GM19328 (cell line): ENCODE results near the gene ATP5F1E.
A peak's percentile ranks its signal among the peaks of the same experiment; 100 is the strongest.

ENCODE experiments used
- ATAC-seq: cut with Tn5 transposase; IDR thresholded peaks from one replicate; pipeline ENCODE4 v1.9.1; 2021; ENCODE audit warnings: mild to moderate bottlenecking, moderate library complexity; ENCODE audit not compliant: unreplicated experiment

Gene ATP5F1E

GRCh38 chr20:59032023-59032712, at the start of gene ATP5F1E:
ATP5F1E (minus strand) TSS chr20:59032335; CDS start chr20:59032251, 84 bp downstream.
- peak; percentile 96 for ATAC-seq

GRCh38 chr20:59081036-59081435, 48.9 kb upstream of the ATP5F1E start:
- no peak for ATAC-seq

- no peak for ATAC-seq
These were observed 46.1 kb upstream of the ATP5F1E start for GRCh38 chr20:59078231-59078630.

DNA sequence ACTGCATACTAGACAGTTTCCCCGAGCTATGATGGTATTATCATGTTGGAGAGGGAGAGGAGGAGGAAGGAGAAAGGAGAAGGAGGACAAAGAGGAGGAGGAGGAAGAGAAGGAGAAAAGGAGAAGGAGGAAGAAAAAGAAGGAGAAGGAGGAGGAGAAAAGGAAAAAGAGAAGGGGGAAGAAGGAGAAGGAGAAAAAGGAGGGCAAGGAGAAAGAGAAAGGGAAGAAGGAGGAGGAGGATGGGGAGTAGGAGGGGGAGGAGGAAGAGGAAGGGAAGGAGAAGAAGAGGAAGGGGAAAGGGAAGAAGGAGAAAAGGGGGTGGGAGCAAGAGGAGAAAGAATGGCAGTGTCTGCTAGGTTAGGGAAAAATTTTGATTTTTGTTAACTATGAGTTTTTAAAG, 45.6 kb upstream of the ATP5F1E start:
- no peak for ATAC-seq

GRCh38 chr20:59075934-59076508, 43.9 kb upstream of the ATP5F1E start:
- ATAC-seq = no peak

DNA sequence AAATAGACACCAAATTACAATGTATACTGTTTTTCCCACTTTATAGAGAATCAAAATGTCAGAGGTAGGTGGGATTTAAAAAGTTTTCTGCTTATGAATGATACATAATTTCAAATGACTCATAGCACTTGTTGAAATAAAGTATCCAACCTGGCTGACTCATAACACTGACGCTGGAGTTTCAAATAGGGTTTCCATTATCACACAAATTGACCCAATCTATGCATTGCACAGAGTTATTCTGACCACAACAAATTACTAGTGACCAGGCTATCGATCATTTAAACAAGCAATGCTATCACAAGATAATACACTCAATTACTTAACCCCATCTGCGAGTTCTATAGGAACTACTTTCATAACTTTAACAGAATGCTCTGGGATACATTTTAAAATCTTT, 42.3 kb upstream of the ATP5F1E start:
- no peak for ATAC-seq

GRCh38 chr20:59073582-59073981, 41.4 kb upstream of the ATP5F1E start:
- ATAC-seq = no peak

DNA sequence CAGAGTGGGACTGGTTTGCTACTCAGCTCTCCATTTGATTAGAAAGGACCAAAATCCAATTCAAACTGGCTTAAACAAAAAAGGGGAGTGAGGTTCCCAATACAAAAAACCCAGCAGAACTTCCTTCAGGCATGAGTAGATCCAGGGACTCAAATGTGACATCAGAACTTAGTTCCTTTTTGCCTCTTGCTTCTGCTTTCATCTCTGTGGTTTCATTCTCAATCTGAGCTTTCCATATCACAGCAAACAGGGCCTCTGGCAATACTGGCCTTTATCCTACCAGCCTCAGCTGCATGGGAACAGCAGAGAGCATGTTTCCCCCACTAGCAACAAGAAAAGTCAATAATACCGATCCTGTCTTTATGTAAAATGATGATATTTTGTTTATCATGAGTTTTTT, 39.1 kb upstream of the ATP5F1E start:
- ATAC-seq = no peak

GRCh38 chr20:59069026-59069425, 36.9 kb upstream of the ATP5F1E start:
- no peak for ATAC-seq

- ATAC-seq = no peak
These were observed 36.4 kb upstream of the ATP5F1E start for GRCh38 chr20:59068534-59068933.

- no peak for ATAC-seq
These were observed 32.1 kb upstream of the ATP5F1E start for GRCh38 chr20:59064214-59064722.

DNA sequence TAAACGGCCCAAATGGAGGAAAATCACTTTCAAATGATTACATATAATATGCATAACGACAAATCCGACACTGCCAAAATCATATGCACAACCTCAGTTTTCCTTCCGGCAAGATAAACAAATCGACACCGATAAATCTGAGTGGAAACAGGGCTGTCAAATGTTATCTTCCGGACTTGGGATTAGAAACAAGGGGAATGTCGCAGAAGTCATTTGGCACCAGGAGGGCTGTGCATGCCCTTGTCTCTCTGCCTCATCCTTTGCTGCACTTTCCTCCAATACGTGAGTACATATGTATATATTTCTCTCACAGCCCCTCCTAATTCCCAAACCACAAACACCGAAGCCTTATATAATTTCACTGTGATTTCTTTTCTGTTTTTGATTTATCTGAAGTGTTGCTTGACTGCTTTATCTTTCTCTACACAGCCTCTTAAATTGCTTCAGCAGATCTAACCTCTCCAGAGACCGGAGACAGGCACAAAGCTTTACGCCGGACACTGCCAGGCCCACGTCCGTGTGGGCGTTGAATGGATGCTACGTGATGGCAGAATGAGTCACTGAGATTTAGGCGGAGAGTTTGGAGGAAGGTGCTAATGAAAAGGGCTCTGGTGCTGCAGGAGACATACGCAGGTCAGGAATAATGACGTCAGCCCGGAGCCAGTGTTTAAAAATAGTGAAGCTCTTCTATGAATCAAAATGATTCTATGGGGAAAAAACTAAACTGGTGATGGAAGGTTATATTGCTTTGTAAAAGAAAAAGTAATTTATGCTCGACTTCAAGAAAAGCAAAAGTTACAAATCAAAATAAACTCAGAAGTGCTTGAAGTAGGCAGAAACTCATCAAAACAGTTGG, 31.5 kb upstream of the ATP5F1E start:
- ATAC-seq = no peak

DNA sequence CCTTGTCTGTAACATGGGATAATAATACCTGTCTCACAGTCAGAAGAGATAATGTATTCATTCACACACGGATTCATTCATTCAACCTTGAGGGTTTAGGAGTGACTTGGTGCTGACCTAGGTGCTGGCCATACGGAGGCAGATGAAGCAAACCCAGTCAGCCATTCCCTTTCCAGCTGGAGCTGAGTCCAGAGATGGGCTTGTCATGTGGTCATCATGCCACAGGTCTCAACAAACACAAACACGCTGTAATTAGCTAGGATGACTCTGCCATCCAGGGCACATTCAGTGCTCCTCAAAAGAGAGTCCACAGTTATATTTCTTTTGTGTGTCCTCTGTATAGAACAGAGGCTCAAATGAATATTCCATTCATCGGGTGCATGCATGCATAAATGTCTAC, 29.9 kb upstream of the ATP5F1E start:
- ATAC-seq = no peak

DNA sequence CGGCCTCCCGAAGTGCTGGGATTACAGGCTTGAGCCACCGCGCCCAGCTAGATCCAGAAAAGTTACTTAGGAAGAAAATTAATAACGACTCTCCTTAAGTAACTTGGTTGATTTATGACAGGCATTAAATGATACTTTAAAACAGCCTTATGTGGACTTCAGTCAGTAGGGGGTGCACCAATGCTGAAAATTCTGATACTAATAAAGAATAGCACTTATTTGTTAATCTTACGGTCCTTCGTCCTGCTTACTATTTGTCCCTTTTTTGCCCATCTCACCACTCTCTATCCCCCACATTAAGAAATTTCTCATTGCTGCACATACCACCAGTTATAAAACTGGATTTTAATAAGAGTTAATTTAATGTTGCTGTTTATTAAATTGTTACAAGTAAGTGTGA, 23.2 kb upstream of the ATP5F1E start:
- no peak for ATAC-seq

DNA sequence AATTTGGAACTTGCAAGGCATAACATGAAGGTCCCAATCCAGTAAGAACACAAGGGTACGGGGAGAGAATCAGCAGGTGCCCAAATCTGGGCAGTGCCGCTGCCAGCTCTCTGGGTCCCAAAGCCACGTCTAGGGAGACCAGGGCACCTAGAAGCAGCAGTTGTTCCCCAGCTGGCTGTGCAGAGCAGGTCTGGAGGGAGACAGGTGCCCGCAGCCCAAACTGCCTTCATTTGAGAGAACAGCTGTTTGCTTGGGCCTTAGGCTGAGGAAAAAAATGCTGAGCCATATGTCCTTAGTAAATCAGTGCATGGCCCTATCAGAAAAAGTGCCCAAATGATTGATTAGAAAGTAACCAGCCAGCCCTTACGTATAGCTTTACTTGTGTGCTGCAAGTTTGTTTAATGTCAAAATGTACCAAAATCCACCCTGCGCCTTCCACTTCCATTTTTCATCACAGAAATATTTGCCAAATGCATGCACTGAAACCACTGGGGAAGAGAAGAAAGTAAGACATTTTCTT, 19.6 kb upstream of the ATP5F1E start:
- no peak for ATAC-seq

GRCh38 chr20:59050437-59050836, 18.3 kb upstream of the ATP5F1E start:
- no peak for ATAC-seq

DNA sequence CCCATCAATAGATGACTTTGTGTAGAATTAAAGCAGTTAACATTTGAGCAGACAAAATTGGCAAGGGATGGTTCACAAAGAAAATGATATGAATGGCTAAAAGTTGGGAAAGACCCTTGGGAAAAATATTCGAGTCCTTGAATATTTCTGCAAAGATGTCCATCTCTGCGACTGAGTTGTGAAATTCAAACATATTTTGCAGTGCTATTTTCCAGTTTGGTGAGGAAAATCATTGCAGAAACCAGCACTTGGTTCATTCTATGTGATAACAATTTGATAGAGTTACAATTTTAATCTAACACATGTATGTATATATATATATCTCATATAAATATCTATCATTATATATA, 16.5 kb upstream of the ATP5F1E start:
- no peak for ATAC-seq

DNA sequence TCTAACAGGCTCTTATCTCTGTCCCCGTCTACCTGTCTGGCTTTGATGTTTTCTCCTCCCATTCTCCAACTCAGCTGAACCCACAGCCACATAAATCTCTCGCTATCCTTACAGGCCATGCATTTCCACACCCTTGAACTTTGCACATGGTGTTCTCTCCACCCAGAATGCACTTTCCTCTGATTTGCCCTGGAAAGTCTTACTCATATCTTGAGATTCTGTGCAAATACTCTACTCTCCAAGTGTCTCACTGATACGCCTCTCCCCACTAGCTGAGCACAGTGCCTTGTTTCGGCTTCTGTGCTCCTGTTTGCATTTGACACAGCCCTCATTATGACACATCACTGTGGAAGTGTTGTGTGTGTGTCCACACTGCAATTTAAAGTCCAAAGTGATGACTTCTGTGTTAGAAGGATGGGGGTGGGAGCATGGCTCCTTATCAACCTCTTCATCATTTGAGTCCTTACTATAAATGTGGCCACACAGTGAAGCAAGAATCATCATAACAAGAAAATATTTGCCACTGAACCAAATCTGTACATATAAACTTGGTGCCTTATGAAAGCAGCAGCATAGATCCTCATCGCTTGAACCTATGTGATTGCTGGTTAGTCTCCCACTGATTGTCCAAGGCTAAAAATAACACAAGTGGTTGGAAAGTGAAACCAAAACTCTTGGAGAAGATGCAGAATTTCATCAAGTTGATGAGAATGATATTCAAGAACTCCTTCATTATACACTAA, 16.0 kb upstream of the ATP5F1E start:
- ATAC-seq = no peak

DNA sequence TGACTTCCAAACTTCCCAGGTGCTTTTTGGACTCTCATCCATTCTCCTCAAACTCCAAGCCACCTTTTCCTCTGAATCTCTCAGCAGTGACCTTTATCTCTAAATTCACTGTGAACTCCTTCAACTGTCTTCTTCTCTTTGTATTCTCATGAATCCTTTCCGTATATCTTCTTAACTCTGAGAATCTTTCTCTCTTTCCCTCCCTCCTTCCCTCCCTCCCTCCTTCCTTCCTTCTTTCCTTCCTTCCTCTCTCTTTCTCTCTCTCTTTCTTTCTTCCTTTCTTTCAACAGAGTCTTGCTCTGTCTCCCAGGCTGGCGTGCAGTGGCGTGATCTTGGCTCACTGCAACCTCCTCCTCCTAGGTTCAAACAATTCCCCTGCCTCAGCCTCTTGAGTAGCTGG, 14.7 kb upstream of the ATP5F1E start:
- no peak for ATAC-seq

DNA sequence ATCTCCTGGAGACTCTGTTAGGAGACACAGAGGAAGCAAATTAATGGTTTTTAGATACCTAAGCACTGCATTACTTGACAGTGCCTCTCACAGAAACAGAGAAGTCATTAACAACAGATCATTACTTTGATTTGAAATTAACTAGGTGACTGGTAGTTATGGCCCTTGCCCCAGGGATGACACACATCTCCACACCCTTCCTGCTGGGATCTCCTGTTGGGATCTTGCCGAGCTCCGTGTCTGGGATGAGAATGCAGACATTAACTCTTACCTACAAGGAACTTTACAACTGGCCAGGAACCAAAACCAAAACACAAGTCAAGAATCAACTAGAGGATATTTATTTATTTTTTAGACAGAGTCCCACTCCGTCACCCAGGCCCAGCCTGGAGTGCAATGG, 12.7 kb upstream of the ATP5F1E start:
- ATAC-seq = no peak

- no peak for ATAC-seq
These were observed 12.2 kb upstream of the ATP5F1E start for GRCh38 chr20:59044295-59044694.
